AG04450 (cell line): Measurements from ENCODE around the gene CCDC85B. TPM values are rescaled to one million over a fixed set of nuclear protein-coding genes. Genes with fewer than 3 reads are reported as not detected.
"Not testable (repeated sequence)": the region's sequence is repeated elsewhere in the genome, so short reads cannot be mapped to it uniquely, and the experiment has no call there.

ENCODE experiments used
- CTCF ChIA-PET: fragments of 300-600, 350-600 bp; formaldehyde crosslinking; extraction: SDS; loops from one replicate; lab custom pipeline; 2022; ENCODE audit warnings: antibody characterized with exemption, inconsistent platforms; lab: Charles Lee
- POLR2A ChIA-PET: fragments of 350-600 bp; formaldehyde crosslinking; extraction: SDS; loops from one replicate; lab custom pipeline; 2021; ENCODE audit warnings: antibody characterized with exemption, inconsistent platforms; lab: Yijun Ruan, JAX
- DNase-seq: peaks from one replicate; pipeline ENCODE4 v3.0.0-alpha.2; 2011; ENCODE audit warnings: low read depth, low spot score
- H3K27ac ChIP-seq: one replicate; pipeline ENCODE4 v1.5.1; 2012; ENCODE audit warnings: low read depth, low read length, control low read depth
- H3K27me3 ChIP-seq: one replicate; pipeline ENCODE4 v1.6.0; 2012; ENCODE audit warnings: low read length; ENCODE audit not compliant: control insufficient read depth, insufficient read depth
- H3K4me3 ChIP-seq: 2 replicates; pipeline ENCODE4 v1.5.1; 2011; ENCODE audit warnings: mild to moderate bottlenecking, low read depth, low read length, control low read depth
- H3K9me3 ChIP-seq: 2 replicates; pipeline ENCODE4 v1.5.1; 2012; ENCODE audit warnings: low read length; ENCODE audit not compliant: control insufficient read depth, insufficient read depth
- CTCF ChIP-seq: IDR thresholded peaks from 2 replicates; pipeline ENCODE4 v1.5.1; 2011; ENCODE audit warnings: low read depth, low read length, control low read depth, inconsistent platforms
- polyA plus RNA-seq: library from polyadenylated mRNA; depleted of rRNA; stranded (reverse); fragments of >200 nt; gene quantifications from 2 replicates; pipeline ENCODE4 v1.2.3, GENCODE V29; 2011

CCDC85B gene
- polyA plus RNA-seq, 1 experiment = 13.1 TPM

GRCh38 chr11:65886826-65887722 lies 3.4 kb upstream of the CCDC85B start:
- Histone ChIP-seq H3K27me3 (no peaks in the 10 kb centered on the region), H3K4me3 (peak overlapping the region; percentile 90), H3K27ac (peak overlapping the region; percentile 81), H3K9me3 (no peaks in the 10 kb centered on the region)
- TF ChIP-seq CTCF = no peak
- POLR2A ChIA-PET = interaction anchor here (0.5 to 7.3 kb wide), 4 partner anchors 28 to 272 kb away, joined by 3 to 124 read pairs (median 35); partner anchors contain the start of genes CFL1 and MUS81
- DNase-seq = no peak
- CTCF ChIA-PET = interaction anchor here (0.7 to 8.9 kb wide), 10 partner anchors 8 to 158 kb away, joined by 3 to 157 read pairs (median 17); partner anchors contain the start of genes CFL1, CTSW, FOSL1 and MUS81

GRCh38 chr11:65887723-65888162 lies 2.7 kb upstream of the CCDC85B start:
- POLR2A ChIA-PET = interaction anchor here (0.6 to 7.3 kb wide), 17 partner anchors 10 to 273 kb away, joined by 3 to 153 read pairs (median 7); partner anchors contain the start of genes BANF1, CFL1, EIF1AD and FOSL1
- DNase-seq = no peak
- Histone ChIP-seq H3K27ac (peak overlapping the region; percentile 81), H3K9me3 (no peaks in the 10 kb centered on the region), H3K27me3 (no peaks in the 10 kb centered on the region), H3K4me3 (peak overlapping the region; percentile 90)
- no peak for TF ChIP-seq CTCF
- CTCF ChIA-PET = interaction anchor here (0.6 to 8.9 kb wide), 64 partner anchors 9 to 1299 kb away, joined by 3 to 157 read pairs (median 6); partner anchors contain the start of genes CFL1, CTSW, FOSL1 and KAT5

- H3K27me3 ChIP-seq = no peaks in the 10 kb centered on the region
- H3K27ac ChIP-seq = peak within 1 kb of the TSS; percentile 98
- no peaks in the 10 kb centered on the region for H3K9me3 ChIP-seq
- peak; percentile 74 for TF ChIP-seq CTCF
- H3K4me3 ChIP-seq = peak within 1 kb of the TSS; percentile 90
- peak; percentile 94 for DNase-seq
- ChIA-PET POLR2A (interaction anchor here (0.5 to 7.3 kb wide), 21 partner anchors 10 to 273 kb away, joined by 3 to 153 read pairs (median 4); partner anchors contain the start of genes BANF1, CFL1, EIF1AD and FOSL1), CTCF (interaction anchor here (0.6 to 8.9 kb wide), 66 partner anchors 9 to 1298 kb away, joined by 3 to 157 read pairs (median 6); partner anchors contain the start of genes CFL1, CTSW, FOSL1 and KAT5)
Observed at GRCh38 chr11:65888163-65888814, 2.2 kb upstream of the CCDC85B start, which contains the start of gene FIBP. Gene FIBP (minus strand): TSS chr11:65888471. CDS start chr11:65888418, 53 bp downstream.

GRCh38 chr11:65891219-65892136 lies 1.0 kb downstream of the CCDC85B start:
- POLR2A ChIA-PET = interaction anchor here (0.8 to 7.3 kb wide), 17 partner anchors 9 to 276 kb away, joined by 3 to 153 read pairs (median 5); partner anchors contain the start of genes BANF1, CFL1, EFEMP2 and EIF1AD
- CTCF ChIA-PET = interaction anchor here (1.0 to 8.9 kb wide), 4 partner anchors 10 to 100 kb away, joined by 5 to 157 read pairs (median 34); partner anchors contain the start of genes CFL1, FOSL1 and MUS81
- H3K27me3 ChIP-seq = no peaks in the 10 kb centered on the region
- peak overlapping the region; percentile 84 for H3K27ac ChIP-seq
- DNase-seq = no peak
- H3K4me3 ChIP-seq = peak overlapping the region; percentile 72
- no peaks in the 10 kb centered on the region for H3K9me3 ChIP-seq
- TF ChIP-seq CTCF = peak; percentile 30; the same call in 1 of the 2 replicates

GRCh38 chr11:65892137-65892540 lies 1.7 kb downstream of the CCDC85B start:
- not testable (repeated sequence) for DNase-seq, H3K27me3 ChIP-seq, H3K9me3 ChIP-seq
- Histone ChIP-seq H3K4me3 (peak overlapping the region; percentile 72), H3K27ac (peak overlapping the region; percentile 84)
- POLR2A ChIA-PET = interaction anchor here (1.1 to 7.3 kb wide), 3 partner anchors 8 to 24 kb away, joined by 3 to 153 read pairs (median 124); partner anchors contain the start of gene FOSL1
- CTCF ChIA-PET = interaction anchor here (1.0 kb wide), 1 partner anchor 32 kb away, joined by 5 read pairs; the partner anchor contains the start of gene MUS81
